ENCODE results near the gene SLC12A7.

DNA sequence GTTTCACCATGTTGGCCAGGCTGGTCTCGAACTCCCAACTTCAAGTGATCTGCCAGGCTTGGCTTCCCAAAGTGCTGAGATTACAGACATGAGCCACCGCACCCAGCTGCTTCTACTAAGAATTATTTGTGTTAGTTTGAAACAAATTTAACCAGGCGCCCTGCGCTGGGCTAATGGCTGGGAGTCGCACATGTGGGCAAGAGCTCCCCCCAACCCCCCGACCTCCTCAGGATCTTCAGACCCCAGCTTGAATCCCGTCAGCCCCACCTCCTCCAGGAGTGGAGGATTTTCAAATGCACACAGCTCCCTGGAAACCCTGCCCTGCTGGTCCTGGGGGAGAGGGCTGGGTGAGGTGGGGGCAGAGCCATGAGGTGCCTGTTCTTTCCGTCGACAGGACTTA lies 21.2 kb upstream of the SLC12A7 start:
- TF ChIP-seq ZNF174 (tag by site-specific recombination; IDR thresholded peaks at IDR 0.05) (no peak), ZFP3 (tag by site-specific recombination; IDR thresholded peaks at IDR 0.05; ENCODE audit: low read depth) (no peak), ZNF677 (tag by site-specific recombination; IDR thresholded peaks at IDR 0.05) (no peak), ZNF785 (tag by site-specific recombination; IDR thresholded peaks at IDR 0.05) (no peak), SALL2 (tag by site-specific recombination; IDR thresholded peaks at IDR 0.05; ENCODE audit: borderline replicate concordance) (no peak), ZNF48 (tag by site-specific recombination; IDR thresholded peaks at IDR 0.05) (no peak), YY1 (tag by site-specific recombination; IDR thresholded peaks at IDR 0.05) (no peak), TCF7L2 (IDR thresholded peaks at IDR 0.05; ENCODE audit: borderline replicate concordance, low read depth, low read length) (no peak), ZNF670 (tag by site-specific recombination; IDR thresholded peaks at IDR 0.05; ENCODE audit: low read depth) (no peak), ZNF146 (tag by site-specific recombination; IDR thresholded peaks at IDR 0.05) (no peak)
- TF ChIP-seq, protein P1, sequence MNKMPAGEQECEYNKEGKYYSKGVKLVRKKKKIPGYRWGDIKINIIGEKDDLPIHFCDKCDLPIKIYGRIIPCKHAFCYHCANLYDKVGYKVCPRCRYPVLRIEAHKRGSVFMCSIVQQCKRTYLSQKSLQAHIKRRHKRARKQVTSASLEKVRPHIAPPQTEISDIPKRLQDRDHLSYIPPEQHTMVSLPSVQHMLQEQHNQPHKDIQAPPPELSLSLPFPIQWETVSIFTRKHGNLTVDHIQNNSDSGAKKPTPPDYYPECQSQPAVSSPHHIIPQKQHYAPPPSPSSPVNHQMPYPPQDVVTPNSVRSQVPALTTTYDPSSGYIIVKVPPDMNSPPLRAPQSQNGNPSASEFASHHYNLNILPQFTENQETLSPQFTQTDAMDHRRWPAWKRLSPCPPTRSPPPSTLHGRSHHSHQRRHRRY (tag by site-specific recombination; IDR thresholded peaks at IDR 0.05) = no peak
- TF ChIP-seq, protein P2, sequence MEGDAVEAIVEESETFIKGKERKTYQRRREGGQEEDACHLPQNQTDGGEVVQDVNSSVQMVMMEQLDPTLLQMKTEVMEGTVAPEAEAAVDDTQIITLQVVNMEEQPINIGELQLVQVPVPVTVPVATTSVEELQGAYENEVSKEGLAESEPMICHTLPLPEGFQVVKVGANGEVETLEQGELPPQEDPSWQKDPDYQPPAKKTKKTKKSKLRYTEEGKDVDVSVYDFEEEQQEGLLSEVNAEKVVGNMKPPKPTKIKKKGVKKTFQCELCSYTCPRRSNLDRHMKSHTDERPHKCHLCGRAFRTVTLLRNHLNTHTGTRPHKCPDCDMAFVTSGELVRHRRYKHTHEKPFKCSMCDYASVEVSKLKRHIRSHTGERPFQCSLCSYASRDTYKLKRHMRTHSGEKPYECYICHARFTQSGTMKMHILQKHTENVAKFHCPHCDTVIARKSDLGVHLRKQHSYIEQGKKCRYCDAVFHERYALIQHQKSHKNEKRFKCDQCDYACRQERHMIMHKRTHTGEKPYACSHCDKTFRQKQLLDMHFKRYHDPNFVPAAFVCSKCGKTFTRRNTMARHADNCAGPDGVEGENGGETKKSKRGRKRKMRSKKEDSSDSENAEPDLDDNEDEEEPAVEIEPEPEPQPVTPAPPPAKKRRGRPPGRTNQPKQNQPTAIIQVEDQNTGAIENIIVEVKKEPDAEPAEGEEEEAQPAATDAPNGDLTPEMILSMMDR (tag by site-specific recombination; IDR thresholded peaks at IDR 0.05) = no peak
- TF ChIP-seq, protein P3, sequence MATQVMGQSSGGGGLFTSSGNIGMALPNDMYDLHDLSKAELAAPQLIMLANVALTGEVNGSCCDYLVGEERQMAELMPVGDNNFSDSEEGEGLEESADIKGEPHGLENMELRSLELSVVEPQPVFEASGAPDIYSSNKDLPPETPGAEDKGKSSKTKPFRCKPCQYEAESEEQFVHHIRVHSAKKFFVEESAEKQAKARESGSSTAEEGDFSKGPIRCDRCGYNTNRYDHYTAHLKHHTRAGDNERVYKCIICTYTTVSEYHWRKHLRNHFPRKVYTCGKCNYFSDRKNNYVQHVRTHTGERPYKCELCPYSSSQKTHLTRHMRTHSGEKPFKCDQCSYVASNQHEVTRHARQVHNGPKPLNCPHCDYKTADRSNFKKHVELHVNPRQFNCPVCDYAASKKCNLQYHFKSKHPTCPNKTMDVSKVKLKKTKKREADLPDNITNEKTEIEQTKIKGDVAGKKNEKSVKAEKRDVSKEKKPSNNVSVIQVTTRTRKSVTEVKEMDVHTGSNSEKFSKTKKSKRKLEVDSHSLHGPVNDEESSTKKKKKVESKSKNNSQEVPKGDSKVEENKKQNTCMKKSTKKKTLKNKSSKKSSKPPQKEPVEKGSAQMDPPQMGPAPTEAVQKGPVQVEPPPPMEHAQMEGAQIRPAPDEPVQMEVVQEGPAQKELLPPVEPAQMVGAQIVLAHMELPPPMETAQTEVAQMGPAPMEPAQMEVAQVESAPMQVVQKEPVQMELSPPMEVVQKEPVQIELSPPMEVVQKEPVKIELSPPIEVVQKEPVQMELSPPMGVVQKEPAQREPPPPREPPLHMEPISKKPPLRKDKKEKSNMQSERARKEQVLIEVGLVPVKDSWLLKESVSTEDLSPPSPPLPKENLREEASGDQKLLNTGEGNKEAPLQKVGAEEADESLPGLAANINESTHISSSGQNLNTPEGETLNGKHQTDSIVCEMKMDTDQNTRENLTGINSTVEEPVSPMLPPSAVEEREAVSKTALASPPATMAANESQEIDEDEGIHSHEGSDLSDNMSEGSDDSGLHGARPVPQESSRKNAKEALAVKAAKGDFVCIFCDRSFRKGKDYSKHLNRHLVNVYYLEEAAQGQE (tag by site-specific recombination; IDR thresholded peaks at IDR 0.05) = no peak
- TF ChIP-seq, protein P4, sequence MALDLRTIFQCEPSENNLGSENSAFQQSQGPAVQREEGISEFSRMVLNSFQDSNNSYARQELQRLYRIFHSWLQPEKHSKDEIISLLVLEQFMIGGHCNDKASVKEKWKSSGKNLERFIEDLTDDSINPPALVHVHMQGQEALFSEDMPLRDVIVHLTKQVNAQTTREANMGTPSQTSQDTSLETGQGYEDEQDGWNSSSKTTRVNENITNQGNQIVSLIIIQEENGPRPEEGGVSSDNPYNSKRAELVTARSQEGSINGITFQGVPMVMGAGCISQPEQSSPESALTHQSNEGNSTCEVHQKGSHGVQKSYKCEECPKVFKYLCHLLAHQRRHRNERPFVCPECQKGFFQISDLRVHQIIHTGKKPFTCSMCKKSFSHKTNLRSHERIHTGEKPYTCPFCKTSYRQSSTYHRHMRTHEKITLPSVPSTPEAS (tag by site-specific recombination; IDR thresholded peaks at IDR 0.05) = no peak
